Activated naive CD4-positive, alpha-beta T cell (primary cell): ENCODE results near the gene NDUFA11.
"Not testable (repeated sequence)": the region's sequence is repeated elsewhere in the genome, so short reads cannot be mapped to it uniquely, and the experiment has no call there.

Source experiments
- DNase-seq, 4 experiments: peaks; one replicate each; lab custom pipeline; 2025; lab: John Stamatoyannopoulos, UW

Gene NDUFA11

GRCh38 chr19:5890099-5890498 is 13.5 kb downstream of the NDUFA11 start:
- DNase-seq: no peak

DNA sequence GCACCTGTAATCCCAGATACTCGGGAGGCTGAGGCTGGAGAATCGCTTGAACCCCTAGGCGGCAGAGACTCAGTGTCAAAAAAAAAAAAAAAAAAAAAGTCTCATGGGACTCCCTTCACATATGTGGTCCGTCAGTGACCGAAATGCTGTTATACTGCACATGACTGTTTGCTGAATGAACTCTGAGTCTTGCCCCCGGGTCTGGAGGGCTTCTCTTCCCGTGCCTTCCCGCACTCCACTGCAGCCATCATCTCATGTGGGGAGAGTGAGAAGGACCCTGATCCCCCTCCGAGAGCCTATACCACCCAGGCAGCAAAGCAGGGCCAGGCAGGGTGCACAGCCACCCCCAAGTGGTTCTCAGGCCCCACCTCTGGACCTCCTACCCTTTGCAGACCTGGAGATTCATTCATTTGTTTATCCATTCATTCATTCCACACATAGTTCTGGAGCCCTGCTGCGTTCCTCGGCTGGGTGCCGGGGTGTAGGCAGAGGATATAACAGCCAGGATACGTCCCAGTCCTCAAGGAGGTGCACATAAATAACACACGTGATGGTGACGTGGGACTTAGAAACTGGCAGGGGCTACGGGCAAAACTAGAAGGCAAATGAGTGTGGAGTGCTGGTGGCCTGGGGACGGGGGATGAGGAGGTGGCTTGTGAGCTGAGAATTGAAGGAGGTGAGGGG is 14.2 kb downstream of the NDUFA11 start:
- DNase-seq: no peak

DNA sequence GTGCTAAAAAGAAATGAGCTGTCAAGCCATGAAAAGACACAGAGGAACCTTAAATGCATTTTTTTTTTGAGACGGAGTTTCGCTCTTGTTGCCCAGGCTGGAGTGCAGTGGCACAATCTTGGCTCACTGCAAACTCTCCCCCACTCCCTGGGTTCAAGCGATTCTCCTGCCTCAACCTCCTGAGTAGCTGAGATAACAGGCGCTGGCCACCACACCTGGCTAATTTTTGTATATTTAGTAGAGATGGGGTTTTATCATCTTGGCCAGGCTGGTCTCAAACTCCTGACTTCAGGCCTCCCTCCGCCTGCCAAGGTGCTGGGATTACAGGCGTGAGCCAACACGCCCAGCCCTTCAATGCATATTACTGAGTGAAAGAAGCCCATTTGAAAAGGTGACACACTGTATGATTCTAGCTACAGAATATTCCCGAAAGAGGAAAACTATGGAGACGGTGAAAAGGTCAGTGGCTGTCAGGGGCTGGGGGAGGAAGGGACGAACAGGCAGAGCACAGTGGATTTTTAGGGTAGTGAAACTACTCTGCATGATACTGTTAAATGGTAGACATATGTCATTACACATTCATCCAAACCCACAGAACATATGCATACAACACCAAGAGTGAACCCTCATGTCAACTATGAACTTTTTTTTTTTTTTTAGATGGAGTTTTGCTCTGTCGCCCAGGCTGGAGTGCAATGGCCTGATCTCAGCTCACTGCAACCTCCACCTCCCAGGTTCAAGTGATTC is 19.4 kb downstream of the NDUFA11 start:
- DNase-seq: not testable (repeated sequence)

- DNase-seq: not testable (repeated sequence)
These were observed 20.3 kb downstream of the NDUFA11 start for GRCh38 chr19:5883157-5883873.

GRCh38 chr19:5882421-5882968 is 21.1 kb downstream of the NDUFA11 start:
- DNase-seq: no peak

- DNase-seq: no peak
These were observed 21.9 kb downstream of the NDUFA11 start for GRCh38 chr19:5881543-5882299.

DNA sequence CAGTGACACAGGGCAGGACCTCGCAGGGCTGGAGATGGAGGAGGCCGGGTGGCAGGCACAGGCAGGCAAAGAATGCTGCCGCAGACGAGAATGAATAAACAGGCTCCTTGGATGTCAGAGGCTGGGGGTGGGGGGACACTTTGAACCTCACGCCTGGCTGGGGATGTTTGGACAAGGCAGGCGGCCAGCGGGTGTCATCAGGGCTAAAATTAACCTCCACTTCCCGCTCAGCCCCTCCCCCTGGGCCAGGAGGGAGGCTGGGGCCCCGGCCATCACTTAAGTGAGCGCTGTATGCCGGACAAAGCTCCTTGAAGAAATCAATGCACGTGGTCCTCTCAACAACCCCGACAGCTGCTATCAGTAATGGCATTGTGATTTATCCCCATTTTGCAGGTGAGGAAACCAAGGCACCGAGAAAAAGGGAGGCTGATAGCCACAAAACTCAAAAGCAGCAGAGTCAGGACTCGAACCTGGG is 22.9 kb downstream of the NDUFA11 start:
- no peak for DNase-seq

- no peak for DNase-seq
These were observed 23.4 kb downstream of the NDUFA11 start for GRCh38 chr19:5880196-5880595.

GRCh38 chr19:5877882-5878281 is 25.7 kb downstream of the NDUFA11 start:
- DNase-seq: no peak

DNA sequence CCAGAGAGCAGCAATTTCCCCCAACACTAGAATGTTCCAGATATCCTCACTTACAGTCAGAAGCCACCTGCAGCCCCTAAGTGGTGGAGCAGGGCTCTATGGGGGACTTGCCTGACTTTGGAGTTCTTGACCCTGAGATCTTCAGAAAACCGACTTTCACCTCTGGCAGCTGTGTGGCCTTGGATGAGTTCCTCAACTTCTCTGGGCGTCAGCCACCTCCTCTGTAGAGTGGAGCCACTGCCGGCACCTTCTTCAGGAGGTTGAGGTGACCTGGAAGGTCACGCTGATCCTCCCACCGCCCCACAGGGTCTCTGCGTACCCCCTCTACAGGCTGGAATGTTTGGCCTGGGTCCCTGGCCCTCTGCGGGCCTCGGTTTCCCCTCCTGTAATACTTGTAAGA is 26.2 kb downstream of the NDUFA11 start:
- no peak for DNase-seq

- DNase-seq: not testable (repeated sequence)
These were observed 29.1 kb downstream of the NDUFA11 start for GRCh38 chr19:5874496-5874895.

- DNase-seq: no peak
These were observed 29.9 kb downstream of the NDUFA11 start for GRCh38 chr19:5873617-5874199.

DNA sequence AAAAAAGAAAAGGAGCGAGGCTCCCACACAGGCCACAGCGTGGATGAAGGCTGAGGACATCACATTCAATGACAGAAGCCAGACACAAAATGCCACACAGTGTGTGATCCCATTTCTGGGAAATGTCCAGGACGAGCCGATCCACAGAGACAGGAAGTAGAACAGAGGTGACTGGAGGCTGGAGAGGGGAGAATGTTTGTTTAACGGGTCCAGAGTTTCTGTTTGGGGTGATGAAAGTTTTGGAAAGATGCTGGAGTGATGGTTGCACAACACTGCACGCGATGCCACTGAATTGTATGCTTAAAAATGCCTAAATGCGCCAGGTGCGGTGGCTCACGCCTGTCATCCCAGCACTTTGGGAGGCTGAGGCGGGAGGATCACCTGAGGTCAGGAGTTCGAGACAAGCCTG is 32.6 kb downstream of the NDUFA11 start:
- no peak for DNase-seq

GRCh38 chr19:5867201-5868136 is 36.1 kb downstream of the NDUFA11 start:
- DNase-seq: no peak

- no peak for DNase-seq
These were observed 37.8 kb downstream of the NDUFA11 start for GRCh38 chr19:5865772-5866171.

GRCh38 chr19:5864725-5865486 is 38.7 kb downstream of the NDUFA11 start:
- no peak for DNase-seq

DNA sequence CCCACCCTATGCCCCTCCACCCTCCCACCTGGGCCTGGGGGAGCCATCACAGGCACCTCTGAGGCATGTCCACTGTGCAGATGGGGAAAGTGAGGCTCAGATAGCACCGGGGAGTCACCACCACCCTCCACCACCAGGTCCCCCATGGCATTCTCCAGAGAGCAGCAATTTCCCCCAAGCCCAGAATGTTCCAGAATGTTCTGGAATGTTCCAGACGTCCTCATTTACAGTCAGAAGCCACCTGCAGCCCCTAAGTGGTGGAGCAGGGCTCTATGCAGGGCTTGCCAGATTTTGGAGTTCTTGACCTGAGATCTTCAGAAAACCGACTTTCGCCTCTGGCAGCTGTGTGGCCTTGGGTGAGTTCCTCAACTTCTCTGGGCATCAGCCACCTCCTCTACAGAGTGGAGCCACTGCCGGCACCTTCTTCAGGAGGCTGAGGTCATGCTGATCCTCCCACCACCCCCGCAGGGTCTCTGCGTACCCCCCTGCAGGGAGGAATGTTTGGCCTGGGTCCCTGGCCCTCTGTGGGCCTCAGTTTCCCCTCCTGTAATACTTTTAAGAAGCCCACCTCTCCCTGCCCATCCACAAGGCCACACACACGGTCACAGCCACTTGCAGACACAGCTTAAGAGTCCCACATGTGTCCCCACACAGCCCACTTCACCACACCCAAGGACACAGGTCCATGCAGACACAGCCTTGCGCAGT is 39.4 kb downstream of the NDUFA11 start:
- DNase-seq: no peak

GRCh38 chr19:5863030-5863665 is 40.4 kb downstream of the NDUFA11 start:
- DNase-seq: no peak
